K562 (cell line): Measurements from ENCODE around the gene HIP1R. TPM values are rescaled to one million over a fixed set of nuclear protein-coding genes. Genes with fewer than 3 reads are reported as not detected.

Source experiments
- ATAC-seq: fragments of 200-7000 bp; cut with Tn5 transposase; 3 replicates; pipeline ENCODE4 v1.9.1; 2020; ENCODE audit warnings: moderate library complexity
- BruUV-seq: library from RNA; stranded (reverse); fragments of 400-500 nt; replicated peaks from 2 replicates; lab custom pipeline; 2021; lab: Mats Ljungman, UMichigan
- CTCF ChIA-PET: fragments of 300-600 bp; formaldehyde crosslinking; extraction: SDS; loops from one replicate; lab custom pipeline; 2021; ENCODE audit warnings: low intra/inter-chr PET ratio; lab: Yijun Ruan, JAX
- POLR2A ChIA-PET: fragments of 300-600, 350-650 bp; sonication (Branson Sonifier 250); formaldehyde crosslinking; extraction: SDS; loops from one replicate; lab custom pipeline; 2021; ENCODE audit warnings: antibody characterized with exemption, inconsistent platforms; lab: Yijun Ruan, JAX
- DNase-seq, 4 experiments: peaks; one replicate each; pipeline versions ENCODE4 v3.0.0 to v3.0.0-alpha.2; 2011 to 2018; ENCODE audit warnings: low spot score in 3 of 4, mixed read lengths in 3 of 4; ENCODE audit errors: extremely low read depth in 1 of 4
- FAIRE-seq: peaks from 2 replicates; lab custom pipeline; 2011; peaks lifted over from hg19 to GRCh38; lab: Jason Lieb, UNC
- H2AFZ ChIP-seq: 2 replicates; pipeline ENCODE4 v1.6.0; 2011; ENCODE audit warnings: low read depth, low read length, control low read depth, inconsistent platforms
- H3K27ac ChIP-seq: fragments of 200-600 bp; 3 replicates; pipeline ENCODE4 v1.8.0; 2011; ENCODE audit warnings: low read depth, mild to moderate bottlenecking, control low read depth, inconsistent platforms, low read length, moderate library complexity, mixed read lengths; ENCODE audit errors: extremely low read depth
- H3K27me3 ChIP-seq, 2 experiments: fragments of 300-600 bp in 1 of 2; 2 replicates in 1 of 2; 3 replicates in 1 of 2; pipeline versions ENCODE4 v1.6.0 to v1.8.0; 2011; ENCODE audit warnings: inconsistent platforms in 2 of 2, low read length in 2 of 2, mild to moderate bottlenecking in 1 of 2, mixed read lengths in 1 of 2, moderate library complexity in 1 of 2; ENCODE audit not compliant: control insufficient read depth in 2 of 2, insufficient read depth in 2 of 2
- H3K36me3 ChIP-seq: fragments of 300-600 bp; 3 replicates; pipeline ENCODE4 v1.8.0; 2011; ENCODE audit warnings: mild to moderate bottlenecking, low read length, inconsistent platforms; ENCODE audit not compliant: control insufficient read depth, insufficient read depth
- H3K4me1 ChIP-seq, 2 experiments: fragments of 200-600 bp in 1 of 2; replicated peaks in 1 of 2; 2 replicates in 1 of 2; 3 replicates in 1 of 2; pipeline versions ENCODE4 v1.5.1 to v1.8.0; 2011; ENCODE audit warnings: inconsistent platforms in 2 of 2, low read length in 2 of 2, mild to moderate bottlenecking in 1 of 2, mixed read lengths in 1 of 2, moderate library complexity in 1 of 2; ENCODE audit not compliant: control insufficient read depth in 2 of 2, insufficient read depth in 2 of 2
- H3K4me2 ChIP-seq: 2 replicates; pipeline ENCODE4 v1.6.1; 2011; ENCODE audit warnings: low read length, control low read depth, inconsistent platforms, mixed read lengths; ENCODE audit not compliant: insufficient read depth
- H3K4me3 ChIP-seq: fragments of 200-600 bp; sonication (generic), shearing (Covaris generic); 2 replicates; pipeline ENCODE4 v1.5.1; 2016; ENCODE audit warnings: control low read depth, inconsistent platforms
- H3K79me2 ChIP-seq: fragments of 200-600 bp; 3 replicates; pipeline ENCODE4 v1.8.0; 2011; ENCODE audit warnings: low read length, inconsistent platforms; ENCODE audit not compliant: control insufficient read depth, insufficient read depth
- H3K9ac ChIP-seq, 2 experiments: 2 replicates each; pipeline versions ENCODE4 v1.6.0 to v1.6.1; 2011; ENCODE audit warnings: low read depth in 2 of 2, low read length in 2 of 2, control low read depth in 1 of 2, inconsistent platforms in 1 of 2, mild to moderate bottlenecking in 1 of 2, mixed read lengths in 1 of 2; ENCODE audit not compliant: insufficient read depth in 1 of 2
- H3K9me1 ChIP-seq: one replicate; pipeline ENCODE4 v1.6.0; 2011; ENCODE audit warnings: inconsistent platforms, mild to moderate bottlenecking, low read length, moderate library complexity; ENCODE audit not compliant: control insufficient read depth, insufficient read depth
- H3K9me3 ChIP-seq: replicated peaks from 2 replicates; pipeline ENCODE4 v1.5.1; 2011; ENCODE audit warnings: low read depth, low read length, inconsistent platforms; ENCODE audit not compliant: control insufficient read depth, insufficient read depth
- H4K20me1 ChIP-seq: replicated peaks from 2 replicates; pipeline ENCODE4 v1.6.1; 2011; ENCODE audit warnings: low read length, inconsistent platforms, mixed read lengths; ENCODE audit not compliant: control insufficient read depth, insufficient read depth
- GTF2E2 ChIP-seq: fragments of 200-800 bp; sonication (Bioruptor generic); IDR thresholded peaks from 2 replicates; pipeline ENCODE4 v1.6.1; 2016; ENCODE audit warnings: missing genetic modification characterization, missing compliant biosample characterization
- POLR2H ChIP-seq: IDR thresholded peaks from 2 replicates; pipeline ENCODE4 v1.6.1; 2016; ENCODE audit warnings: missing genetic modification characterization, low read depth, mild to moderate bottlenecking, control low read depth, missing compliant biosample characterization, moderate library complexity
- ZFP1 ChIP-seq: fragments of 450-650 bp; formaldehyde crosslinking; IDR thresholded peaks from 2 replicates; pipeline ENCODE4 v1.4.0; 2020; ENCODE audit warnings: mild to moderate bottlenecking, mixed read lengths
- WGBS: fragments of 100-300 bp; shearing (Covaris generic); methylation state at CpG from one replicate; pipeline ENCODE4 v1.1.6; 2016; ENCODE audit warnings: low coverage, mixed read lengths; ENCODE audit not compliant: insufficient coverage; ENCODE audit errors: missing lambda C conversion rate; 5-methylcytosine and 5-hydroxymethylcytosine counted together
- in situ Hi-C: fragments of 300-500 bp; cut with MboI; formaldehyde crosslinking; loops from 4 replicates; pipeline ENCODE4 v1.15.0; 2018; ENCODE audit warnings: inconsistent platforms, mixed read lengths
- intact Hi-C: fragments of 100-400 bp; cut with micrococcal nuclease; formaldehyde crosslinking; loops from 2 replicates; pipeline ENCODE4 v1.14.2; 2022
- polyA plus RNA-seq, 8 experiments: library from polyadenylated mRNA; depleted of rRNA in 4 of 8; stranded (reverse) in 5 of 8; unstranded in 3 of 8; fragments of >200 nt; fragmentation: Nextera tagmentation in 2 of 8; fragmentation: Illumina TruSeq in 1 of 8; extraction: Ambion mirVana in 2 of 8; extraction: Trizol in 1 of 8; gene quantifications; 2 replicates each; pipeline versions ENCODE4 v1.2.1 to v1.2.3, GENCODE V29; 2011 to 2014; ENCODE audit warnings: inconsistent platforms in 1 of 8, missing spikeins in 1 of 8
- total RNA-seq, 7 experiments: library from RNA; depleted of rRNA in 6 of 7; stranded (reverse); fragments of >200 nt in 6 of 7; fragmentation: Illumina TruSeq in 2 of 7; extraction: Trizol in 2 of 7; gene quantifications; 2 replicates each; pipeline versions ENCODE4 v1.2.1 to v1.2.3, GENCODE V29; 2011 to 2021; ENCODE audit warnings: low replicate concordance in 1 of 7
- TF ChIP-seq, protein P1 (sequence below): fragments of 450-650 bp; formaldehyde crosslinking; IDR thresholded peaks from 2 replicates; pipeline ENCODE4 v1.4.0; 2020; ENCODE audit warnings: mild to moderate bottlenecking, moderate library complexity
- TF ChIP-seq, protein P2 (sequence below): fragments of 250-450 bp; sonication (Bioruptor Pico); IDR thresholded peaks from 2 replicates; pipeline ENCODE4 v1.5.0; 2021
- TF ChIP-seq, protein P3 (sequence below): fragments of 250-450 bp; sonication (Bioruptor Pico); IDR thresholded peaks from 2 replicates; pipeline ENCODE4 v1.8.0; 2022; ENCODE audit warnings: moderate library complexity, mild to moderate bottlenecking, inconsistent platforms

Gene HIP1R
- total and polyA plus RNA-seq, 9 of the 15 experiments (the other 6 are each of a cell fraction or from before 2014, with no cell fraction given), result 0.15 to 31.0 (median 14.2) TPM

DNA sequence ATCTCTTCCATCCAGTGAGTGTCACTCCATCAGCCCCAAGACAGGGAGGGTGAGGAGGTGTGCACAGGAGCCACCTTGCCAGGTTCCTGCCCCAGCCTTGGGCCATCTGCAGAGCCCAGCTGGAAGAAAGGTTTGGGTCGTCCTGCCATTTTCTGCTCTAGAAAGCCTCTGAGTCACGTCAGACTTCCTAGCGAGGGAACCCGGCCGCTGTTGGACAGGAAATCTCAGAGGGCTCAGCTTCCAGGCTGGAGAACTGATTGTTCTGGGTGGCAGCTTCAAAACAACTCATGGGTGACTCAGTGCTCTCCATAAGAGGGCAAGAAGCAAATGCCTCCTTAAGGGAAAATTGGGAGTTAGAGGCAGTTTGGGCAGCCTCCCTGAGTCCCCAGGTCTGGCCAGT lies 16.6 kb downstream of the HIP1R start:
- Histone ChIP-seq H3K27me3 (no peaks in the 10 kb centered on the region), H3K9ac (peak overlapping the region in 1 of 2 experiments; percentile 26; a peak in 1 of 4 replicates), H3K36me3 (0 out of 3 replicates have a peak, but pooled peaks cover 3% of the 10 kb centered on the region), H4K20me1 (peaks cover 5% of the 10 kb centered on the region), H3K27ac (no peak overlapping the region), H3K79me2 (no peaks in the 10 kb centered on the region), H3K4me2 (no peak overlapping the region), H2AFZ (no peak overlapping the region), H3K4me1 (peaks cover 0 to 24% of the 10 kb centered on the region in 2 experiments; a peak in 2 of 5 replicates), H3K4me3 (no peak overlapping the region), H3K9me3 (no peaks in the 10 kb centered on the region), H3K9me1 (no peaks in the 10 kb centered on the region)
- no peak for DNase-seq
- in situ Hi-C loops (loop anchor here (10.0 kb wide), 1 partner anchor 103 kb away; no protein-coding TSS in a partner anchor), intact Hi-C loops (no loop called here)
- no peak for FAIRE-seq
- no TSS peak for BruUV-seq
- 76% methylated on average over 5 of the region's 5 CpGs for WGBS
- CTCF ChIA-PET, result no interaction called here
- TF ChIP-seq, protein P1, sequence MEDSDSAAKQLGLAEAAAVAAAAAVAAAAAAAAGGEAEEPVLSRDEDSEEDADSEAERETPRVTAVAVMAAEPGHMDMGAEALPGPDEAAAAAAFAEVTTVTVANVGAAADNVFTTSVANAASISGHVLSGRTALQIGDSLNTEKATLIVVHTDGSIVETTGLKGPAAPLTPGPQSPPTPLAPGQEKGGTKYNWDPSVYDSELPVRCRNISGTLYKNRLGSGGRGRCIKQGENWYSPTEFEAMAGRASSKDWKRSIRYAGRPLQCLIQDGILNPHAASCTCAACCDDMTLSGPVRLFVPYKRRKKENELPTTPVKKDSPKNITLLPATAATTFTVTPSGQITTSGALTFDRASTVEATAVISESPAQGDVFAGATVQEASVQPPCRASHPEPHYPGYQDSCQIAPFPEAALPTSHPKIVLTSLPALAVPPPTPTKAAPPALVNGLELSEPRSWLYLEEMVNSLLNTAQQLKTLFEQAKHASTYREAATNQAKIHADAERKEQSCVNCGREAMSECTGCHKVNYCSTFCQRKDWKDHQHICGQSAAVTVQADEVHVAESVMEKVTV (CRISPR knock-in tag), result no peak
- TF ChIP-seq, protein P2, sequence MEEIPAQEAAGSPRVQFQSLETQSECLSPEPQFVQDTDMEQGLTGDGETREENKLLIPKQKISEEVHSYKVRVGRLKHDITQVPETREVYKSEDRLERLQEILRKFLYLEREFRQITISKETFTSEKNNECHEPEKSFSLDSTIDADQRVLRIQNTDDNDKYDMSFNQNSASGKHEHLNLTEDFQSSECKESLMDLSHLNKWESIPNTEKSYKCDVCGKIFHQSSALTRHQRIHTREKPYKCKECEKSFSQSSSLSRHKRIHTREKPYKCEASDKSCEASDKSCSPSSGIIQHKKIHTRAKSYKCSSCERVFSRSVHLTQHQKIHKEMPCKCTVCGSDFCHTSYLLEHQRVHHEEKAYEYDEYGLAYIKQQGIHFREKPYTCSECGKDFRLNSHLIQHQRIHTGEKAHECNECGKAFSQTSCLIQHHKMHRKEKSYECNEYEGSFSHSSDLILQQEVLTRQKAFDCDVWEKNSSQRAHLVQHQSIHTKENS (CRISPR knock-in tag), result no peak
- TF ChIP-seq, protein P3, sequence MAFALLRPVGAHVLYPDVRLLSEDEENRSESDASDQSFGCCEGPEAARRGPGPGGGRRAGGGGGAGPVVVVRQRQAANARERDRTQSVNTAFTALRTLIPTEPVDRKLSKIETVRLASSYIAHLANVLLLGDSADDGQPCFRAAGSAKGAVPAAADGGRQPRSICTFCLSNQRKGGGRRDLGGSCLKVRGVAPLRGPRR (CRISPR knock-in tag), result no peak
- TF ChIP-seq GTF2E2 (no peak), POLR2H (tag) (no peak), ZFP1 (no peak)
- ATAC-seq, result no peak
- POLR2A ChIA-PET, result interaction anchor here (0.7 kb wide), 2 partner anchors 12 to 63 kb away, joined by 3 to 4 read pairs; no protein-coding TSS in a partner anchor
